Ramos (cell line): ENCODE measurements around the gene RCAN1.

Experiments
- in situ Hi-C: fragments of 300-500 bp; cut with MboI; formaldehyde crosslinking; loops from one replicate; pipeline ENCODE4 v1.14.3; 2022; ENCODE audit warnings: low sequenced_read_pairs; ENCODE audit not compliant: unreplicated experiment

Gene RCAN1

GRCh38 chr21:34614628-34615486 is at the start of gene RCAN1:
Gene RCAN1, minus strand, starts transcription at chr21:34615113. Its CDS starts 102 bp downstream, at chr21:34615011.
- in situ Hi-C loops = no loop called here

DNA sequence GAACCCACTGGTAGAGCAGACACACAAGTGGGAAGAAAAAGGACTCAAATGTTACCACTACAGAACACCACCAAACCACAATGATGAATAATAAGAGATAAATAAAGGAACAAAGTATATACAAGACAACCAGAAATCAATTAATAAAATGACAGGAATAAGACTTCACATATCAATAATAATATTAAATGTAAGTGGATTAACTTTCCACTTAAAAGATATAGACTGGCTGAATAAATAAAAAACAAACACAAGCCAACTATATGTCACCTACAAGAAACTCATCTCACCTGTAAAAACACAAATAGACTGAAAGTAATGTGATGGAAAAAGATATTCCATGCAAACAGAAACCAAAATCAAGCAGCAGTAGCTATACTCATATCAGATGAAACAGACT is 46.9 kb upstream of the RCAN1 start:
- in situ Hi-C loops = no loop called here

GRCh38 chr21:34653522-34653921 is 38.6 kb upstream of the RCAN1 start:
- in situ Hi-C loops = no loop called here

DNA sequence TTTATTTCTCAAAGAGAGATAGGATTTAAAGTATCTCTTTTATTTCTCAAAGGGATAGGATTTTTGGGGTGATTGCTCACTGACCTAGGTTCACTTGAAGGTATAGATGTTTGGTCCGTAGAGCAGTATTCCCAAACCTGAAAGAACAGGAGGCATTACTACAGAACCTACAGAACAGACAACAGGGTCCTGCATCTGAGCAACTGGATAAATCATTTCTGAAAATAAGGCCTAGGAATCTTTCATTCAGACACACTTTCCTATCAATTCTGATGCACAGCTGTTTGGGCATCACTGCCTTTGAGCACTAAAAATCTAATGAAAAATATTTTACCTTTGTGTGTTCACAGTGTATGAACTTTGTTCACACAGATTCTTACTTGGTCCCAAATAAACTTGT is 36.7 kb upstream of the RCAN1 start:
- in situ Hi-C loops = no loop called here

GRCh38 chr21:34650861-34651431 is 36.0 kb upstream of the RCAN1 start:
- in situ Hi-C loops = no loop called here

DNA sequence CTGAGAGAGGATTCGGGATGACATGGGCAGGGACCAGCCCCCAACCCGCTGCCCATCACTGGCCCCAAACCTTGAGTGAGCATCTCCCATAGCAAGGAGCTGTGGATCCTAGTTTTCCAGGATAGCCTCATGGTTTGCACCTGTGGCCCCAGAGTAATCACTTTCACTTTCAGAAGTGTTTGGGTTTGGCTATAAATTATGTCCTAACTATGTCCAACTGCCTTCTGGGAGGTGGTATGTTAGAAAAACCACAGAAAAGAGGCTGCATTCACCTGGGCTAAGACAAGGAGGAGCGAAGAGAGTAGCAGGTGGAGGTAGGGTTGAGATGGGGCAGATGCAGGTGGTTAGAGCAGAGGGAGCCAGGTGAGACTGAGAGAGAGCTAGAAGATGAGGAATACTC is 34.5 kb upstream of the RCAN1 start:
- in situ Hi-C loops = no loop called here

- in situ Hi-C loops = no loop called here
These were observed 33.9 kb upstream of the RCAN1 start for GRCh38 chr21:34648739-34649297.

DNA sequence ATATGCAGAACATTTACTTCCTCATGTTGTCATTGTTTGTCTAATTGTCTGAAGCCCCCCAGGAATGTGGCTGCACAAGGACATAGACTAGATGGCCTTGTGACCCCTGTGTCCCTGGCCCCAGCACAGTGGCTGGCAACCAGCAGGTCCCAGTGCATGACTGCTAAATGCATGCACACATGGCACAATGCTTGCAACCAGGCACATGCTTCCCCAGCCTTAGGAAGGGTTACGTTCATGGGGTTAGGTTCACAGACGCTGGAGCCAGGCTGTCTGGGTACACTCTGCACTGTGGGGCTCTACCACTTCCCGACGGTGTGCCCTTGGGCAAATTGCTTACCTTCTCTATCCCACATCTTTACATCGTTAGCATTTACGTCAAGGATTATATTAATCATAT is 32.6 kb upstream of the RCAN1 start:
- in situ Hi-C loops = no loop called here

- in situ Hi-C loops = no loop called here
These were observed 29.9 kb upstream of the RCAN1 start for GRCh38 chr21:34644825-34645224.

DNA sequence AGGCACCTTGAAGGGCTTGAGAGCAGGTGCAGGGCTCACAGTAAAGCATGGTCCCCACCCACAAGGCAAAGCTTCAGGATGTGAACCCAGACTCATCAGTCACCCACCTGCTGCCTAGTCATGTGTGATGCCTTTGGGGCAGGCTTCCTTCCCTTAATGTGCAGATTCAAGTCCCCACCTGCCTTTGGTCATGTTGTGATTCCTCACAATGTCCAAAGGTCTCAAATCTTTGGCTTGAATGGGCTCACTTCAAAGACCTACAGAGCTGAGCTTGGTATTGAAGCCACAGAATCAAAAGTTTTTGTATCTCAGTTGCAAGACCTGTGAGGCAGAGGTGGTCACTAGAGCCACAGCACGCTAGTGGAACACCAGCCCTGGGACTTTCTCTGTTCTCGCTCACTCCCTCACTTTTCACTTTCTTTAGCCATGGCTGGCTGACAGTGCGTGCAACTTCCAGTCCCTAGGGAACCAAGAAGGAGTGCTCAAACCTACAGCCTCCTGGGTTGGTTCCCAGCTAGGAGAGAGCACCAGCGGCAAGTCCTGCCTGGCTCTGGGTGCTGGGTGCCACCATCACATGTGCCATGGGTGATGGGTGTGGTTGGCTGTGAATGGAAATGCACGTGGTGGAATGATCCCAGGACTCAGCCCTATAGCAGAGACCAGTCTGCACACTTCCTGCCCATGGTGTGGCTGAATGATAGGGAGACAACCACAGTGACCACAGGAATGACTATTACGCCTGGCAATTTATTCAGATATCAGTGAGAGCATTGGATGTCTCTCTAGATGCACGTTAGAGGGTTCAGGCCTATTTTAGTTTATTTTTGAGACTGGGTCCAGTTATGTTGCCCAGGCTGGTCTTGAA is 27.5 kb upstream of the RCAN1 start:
- in situ Hi-C loops = no loop called here

- in situ Hi-C loops = no loop called here
These were observed 25.9 kb upstream of the RCAN1 start for GRCh38 chr21:34640858-34641257.

DNA sequence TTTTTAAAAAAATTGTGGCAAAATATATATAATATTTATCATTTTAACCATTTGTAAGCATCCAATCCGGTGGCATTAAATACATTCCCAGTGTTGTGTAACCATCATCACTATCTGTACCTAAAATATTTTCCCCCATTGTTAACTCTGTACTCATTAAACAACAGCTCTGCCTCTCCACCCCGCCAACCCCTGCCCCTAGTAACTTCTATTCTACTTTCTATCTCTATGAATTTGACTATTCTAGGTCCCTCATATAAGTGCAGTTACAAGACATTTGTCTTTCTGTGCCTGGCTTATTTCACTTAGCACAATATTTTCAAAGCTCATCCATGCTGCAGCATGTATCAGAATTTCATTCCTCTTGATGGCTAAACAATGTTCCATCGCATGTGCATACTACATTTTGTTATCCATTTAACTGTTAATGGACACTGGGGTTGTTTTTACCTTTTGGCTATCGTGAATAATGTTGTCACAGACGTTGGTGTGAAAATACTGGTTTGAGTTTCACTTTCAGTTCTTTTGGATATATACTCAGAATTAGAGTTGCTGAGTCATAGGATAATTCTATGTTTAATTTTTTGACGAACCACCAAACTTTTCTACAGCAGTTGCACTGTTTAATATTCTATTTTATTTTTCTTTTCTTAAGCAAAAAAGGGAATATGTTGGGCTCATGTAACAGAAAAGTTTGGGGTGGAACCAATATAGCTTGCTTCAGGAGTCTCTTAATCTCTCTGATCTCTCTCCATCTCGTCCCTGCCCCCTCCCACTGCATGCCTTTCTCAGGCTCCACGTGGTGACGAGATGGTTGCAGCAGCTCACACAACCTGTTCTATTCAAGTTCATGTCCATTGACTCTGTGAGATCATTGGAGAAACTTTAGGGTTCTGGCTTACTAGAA is 25.2 kb upstream of the RCAN1 start:
- in situ Hi-C loops = loop anchor here (10.0 kb wide), 1 partner anchor 715 kb away; no protein-coding TSS in a partner anchor

- in situ Hi-C loops = loop anchor here (10.0 kb wide), 1 partner anchor 714 kb away; no protein-coding TSS in a partner anchor
These were observed 24.3 kb upstream of the RCAN1 start for GRCh38 chr21:34639250-34639649.

GRCh38 chr21:34636961-34637360 is 22.0 kb upstream of the RCAN1 start:
- in situ Hi-C loops = loop anchor here (10.0 kb wide), 1 partner anchor 712 kb away; no protein-coding TSS in a partner anchor

DNA sequence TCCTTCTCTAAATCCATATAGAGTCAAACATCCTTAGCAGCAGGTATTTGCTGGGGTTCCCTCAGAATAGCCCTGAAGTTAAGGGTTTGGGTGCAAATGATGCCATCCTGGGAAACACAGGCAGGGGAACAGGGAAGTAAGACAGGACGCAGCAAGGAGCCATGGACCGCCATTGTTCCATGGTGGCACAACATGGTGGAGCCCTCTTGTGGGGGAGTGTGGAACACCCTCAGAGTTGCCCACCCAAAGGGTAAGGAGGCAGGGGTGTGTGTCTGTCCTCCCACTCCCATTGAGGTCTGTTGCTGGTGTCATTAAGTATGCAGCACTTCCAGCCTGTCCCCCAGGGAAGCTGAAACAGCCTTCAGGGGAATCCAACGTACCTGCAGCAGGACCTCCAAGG is 20.4 kb upstream of the RCAN1 start:
- in situ Hi-C loops = loop anchor here (10.0 kb wide), 1 partner anchor 711 kb away; no protein-coding TSS in a partner anchor

DNA sequence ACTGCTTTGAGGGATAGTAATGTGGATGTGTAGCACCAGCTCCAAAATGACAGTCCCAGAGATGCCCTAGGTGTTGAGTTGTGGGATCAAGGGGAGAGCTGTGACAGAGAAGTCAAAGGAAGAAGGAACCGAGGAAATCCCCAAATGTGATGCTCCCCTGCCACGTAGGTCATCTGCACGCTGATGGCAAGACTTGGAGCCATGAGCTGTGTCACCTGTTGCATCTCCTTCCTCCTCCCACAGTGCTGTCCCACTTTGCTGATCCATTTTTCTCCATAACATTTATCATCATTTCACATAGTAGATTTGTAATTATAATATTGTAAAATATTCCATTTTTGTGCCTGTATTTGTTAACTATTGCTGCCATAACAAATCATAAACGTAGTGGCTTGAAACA is 17.6 kb upstream of the RCAN1 start:
- in situ Hi-C loops = loop anchor here (10.0 kb wide), 1 partner anchor 708 kb away; no protein-coding TSS in a partner anchor

DNA sequence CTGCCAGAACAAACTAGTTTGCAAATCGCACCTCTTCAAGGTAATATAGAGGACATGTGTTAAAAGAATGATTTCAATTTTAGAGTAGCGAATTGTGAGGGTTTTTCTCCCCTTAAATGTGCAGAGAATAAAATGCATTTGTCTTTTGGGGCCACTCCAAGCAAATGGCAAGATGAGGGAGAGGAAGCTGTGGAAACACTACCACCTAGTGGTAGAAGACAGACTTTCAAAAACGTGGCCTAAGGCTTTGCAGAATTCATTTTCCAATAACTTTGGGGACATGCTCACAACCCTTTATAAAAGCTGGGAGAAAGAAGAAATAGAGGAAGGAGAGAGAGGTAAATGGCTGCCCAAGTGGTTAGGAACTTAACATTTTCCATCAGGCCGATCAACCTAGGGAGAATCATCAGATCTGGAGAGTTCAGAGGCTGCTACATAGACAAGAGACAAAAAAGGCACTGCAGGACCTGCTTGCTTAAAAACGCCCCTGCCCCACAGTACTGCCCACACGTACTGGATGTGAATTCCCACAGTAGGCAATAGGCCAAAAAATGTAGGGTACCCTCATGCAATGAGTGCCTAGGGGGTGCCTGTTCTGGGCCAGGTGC is 15.7 kb upstream of the RCAN1 start:
- in situ Hi-C loops = loop anchor here (10.0 kb wide), 1 partner anchor 706 kb away; no protein-coding TSS in a partner anchor

DNA sequence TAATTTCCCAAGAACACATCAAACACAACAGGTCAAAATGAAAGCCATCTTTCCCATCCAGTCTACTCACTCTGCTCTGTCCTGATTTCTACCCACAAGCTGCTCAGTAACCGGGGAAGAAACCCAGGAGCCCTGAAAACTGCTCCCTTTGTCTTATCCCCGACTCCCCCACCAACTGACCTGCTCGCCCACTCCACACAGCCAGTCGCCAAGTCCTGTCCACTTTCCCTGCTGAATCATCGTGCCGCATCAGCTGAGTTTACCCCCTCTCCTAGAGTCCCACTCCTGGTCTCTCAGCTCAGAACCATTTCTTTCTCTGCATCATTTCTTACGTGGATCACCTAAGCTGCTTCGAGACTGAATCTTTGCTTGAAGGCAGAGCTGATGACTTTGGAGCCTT is 11.2 kb upstream of the RCAN1 start:
- in situ Hi-C loops = no loop called here
